NCI-H748 (cell line): Measurements from ENCODE around the gene CERS5.

ENCODE experiments used
- DNase-seq: peaks from one replicate; lab custom pipeline; 2025; ENCODE audit not compliant: unreplicated experiment; lab: John Stamatoyannopoulos, UW

The CERS5 gene

DNA sequence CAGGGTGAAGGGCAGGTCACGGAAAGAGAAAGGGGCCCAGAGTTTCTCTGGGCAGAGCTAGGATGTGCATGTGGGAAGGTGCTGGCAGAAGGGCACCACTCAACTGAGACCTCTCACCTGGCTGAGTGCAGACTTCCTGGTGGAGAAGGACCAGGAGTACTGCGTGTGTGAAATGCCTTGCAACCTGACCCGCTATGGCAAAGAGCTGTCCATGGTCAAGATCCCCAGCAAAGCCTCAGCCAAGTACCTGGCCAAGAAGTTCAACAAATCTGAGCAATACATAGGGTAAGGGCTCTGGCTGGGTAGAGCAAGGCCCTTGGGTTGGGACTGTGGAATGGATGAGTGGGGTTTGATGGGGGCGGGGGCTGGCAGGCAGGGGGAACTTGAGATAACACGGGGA lies 87.4 kb downstream of the CERS5 start:
- DNase-seq, result no peak
